Ramos (cell line): ENCODE results near the gene MRPS10.
"Not testable (repeated sequence)": the region's sequence is repeated elsewhere in the genome, so short reads cannot be mapped to it uniquely, and the experiment has no call there.

Source experiments
- in situ Hi-C: fragments of 300-500 bp; cut with MboI; formaldehyde crosslinking; loops from one replicate; pipeline ENCODE4 v1.14.3; 2022; ENCODE audit warnings: low sequenced_read_pairs; ENCODE audit not compliant: unreplicated experiment

Gene MRPS10

DNA sequence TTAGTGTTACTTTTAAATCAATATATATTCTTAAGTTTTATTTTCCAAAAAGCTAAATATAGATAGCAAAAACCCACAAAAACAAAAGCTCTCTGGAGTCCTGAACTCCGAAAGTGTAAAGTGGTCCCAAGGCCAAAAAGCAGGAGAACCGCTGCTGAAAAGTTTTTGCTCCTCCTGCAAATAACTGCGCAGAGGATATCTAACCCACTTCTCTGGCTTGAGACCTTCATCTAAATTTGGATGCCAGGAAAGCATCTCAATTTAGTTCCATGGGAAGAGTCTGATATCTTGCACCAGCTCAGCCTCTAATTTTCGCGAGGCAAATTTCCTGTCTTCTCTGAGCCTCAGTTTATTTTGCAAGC, 523 bp downstream of the MRPS10 start:
- in situ Hi-C loops: no loop called here

DNA sequence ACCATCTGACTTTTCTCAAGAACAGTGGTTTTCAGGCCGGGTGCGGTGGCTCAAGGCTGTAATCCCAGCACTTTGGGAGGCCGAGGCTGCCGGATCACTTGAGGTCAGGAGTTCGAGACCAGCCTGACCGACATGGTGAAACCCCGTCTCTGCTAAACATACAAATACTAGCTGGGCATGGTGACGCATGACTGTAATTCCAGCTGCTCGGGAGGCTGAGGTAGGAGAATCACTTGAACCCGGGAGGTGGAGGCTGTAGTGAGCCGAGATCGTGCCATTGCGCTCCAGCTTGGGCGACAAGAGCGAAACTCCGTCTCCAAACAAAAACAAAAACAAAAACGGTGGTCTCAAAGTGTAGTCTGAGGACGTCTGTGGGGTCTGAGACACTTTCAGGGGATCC, 1.2 kb downstream of the MRPS10 start:
- in situ Hi-C loops: not testable (repeated sequence)

DNA sequence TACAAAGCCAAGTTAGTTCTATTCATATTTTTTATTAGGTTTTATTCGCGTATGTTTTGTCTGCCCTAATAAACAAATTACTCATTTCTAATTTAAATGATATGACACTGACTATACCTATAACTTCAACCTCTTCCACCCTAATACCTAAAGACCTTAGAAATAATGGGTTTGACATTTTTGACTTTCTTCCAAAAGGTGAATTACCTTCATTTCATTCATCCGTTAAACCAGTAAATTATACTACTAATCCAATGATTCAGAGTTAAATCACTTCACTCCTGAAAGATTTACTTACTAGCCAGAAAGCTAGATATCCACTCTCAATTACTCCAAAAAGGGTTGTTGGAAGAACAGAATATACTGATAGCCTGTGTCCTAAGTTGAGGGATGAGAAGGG, 5.2 kb downstream of the MRPS10 start:
- in situ Hi-C loops: no loop called here

- in situ Hi-C loops: no loop called here
These were observed 5.9 kb downstream of the MRPS10 start for GRCh38 chr6:42211726-42212125.

- in situ Hi-C loops: no loop called here
These were observed 7.1 kb downstream of the MRPS10 start for GRCh38 chr6:42210551-42210950.

DNA sequence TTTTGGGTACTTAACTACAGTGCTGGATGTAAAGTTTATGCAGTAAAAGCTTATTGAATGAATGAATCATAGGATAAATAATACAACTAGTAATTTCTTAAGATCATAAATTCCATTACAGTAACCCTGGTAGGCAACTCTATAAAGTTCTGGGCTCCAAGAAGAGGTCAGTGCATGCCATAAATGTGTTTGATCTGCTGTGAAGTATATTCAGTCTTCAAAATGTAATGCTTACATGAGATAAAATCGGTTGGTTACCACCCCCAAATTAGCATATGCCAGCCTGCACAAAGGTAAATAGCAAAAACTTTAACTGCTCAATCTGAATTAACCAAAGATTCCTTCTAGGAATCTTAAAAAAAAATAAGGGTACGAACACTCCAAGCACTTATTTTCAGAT, 10.1 kb downstream of the MRPS10 start:
- in situ Hi-C loops: not testable (repeated sequence)

GRCh38 chr6:42204768-42205282, 12.8 kb downstream of the MRPS10 start:
- in situ Hi-C loops: no loop called here

DNA sequence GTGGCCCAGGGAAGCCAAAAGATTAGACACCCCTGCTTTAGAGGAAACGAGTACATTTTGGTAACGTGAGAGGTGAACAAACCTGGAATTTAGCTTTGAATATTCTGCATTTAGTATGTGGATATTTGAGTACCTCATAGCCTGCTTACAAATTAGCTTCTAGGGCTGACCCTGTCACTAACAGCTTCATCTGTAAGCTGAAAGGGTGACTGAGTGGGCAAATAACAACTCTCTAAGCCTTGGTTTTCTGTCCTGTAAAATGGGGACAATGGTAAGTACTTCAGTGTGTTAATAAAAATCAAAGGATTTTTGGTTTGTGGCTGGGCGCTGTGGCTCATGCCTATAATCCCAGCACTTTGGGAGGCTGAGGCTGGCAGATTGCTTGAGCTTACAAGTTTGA, 14.5 kb downstream of the MRPS10 start:
- in situ Hi-C loops: no loop called here

DNA sequence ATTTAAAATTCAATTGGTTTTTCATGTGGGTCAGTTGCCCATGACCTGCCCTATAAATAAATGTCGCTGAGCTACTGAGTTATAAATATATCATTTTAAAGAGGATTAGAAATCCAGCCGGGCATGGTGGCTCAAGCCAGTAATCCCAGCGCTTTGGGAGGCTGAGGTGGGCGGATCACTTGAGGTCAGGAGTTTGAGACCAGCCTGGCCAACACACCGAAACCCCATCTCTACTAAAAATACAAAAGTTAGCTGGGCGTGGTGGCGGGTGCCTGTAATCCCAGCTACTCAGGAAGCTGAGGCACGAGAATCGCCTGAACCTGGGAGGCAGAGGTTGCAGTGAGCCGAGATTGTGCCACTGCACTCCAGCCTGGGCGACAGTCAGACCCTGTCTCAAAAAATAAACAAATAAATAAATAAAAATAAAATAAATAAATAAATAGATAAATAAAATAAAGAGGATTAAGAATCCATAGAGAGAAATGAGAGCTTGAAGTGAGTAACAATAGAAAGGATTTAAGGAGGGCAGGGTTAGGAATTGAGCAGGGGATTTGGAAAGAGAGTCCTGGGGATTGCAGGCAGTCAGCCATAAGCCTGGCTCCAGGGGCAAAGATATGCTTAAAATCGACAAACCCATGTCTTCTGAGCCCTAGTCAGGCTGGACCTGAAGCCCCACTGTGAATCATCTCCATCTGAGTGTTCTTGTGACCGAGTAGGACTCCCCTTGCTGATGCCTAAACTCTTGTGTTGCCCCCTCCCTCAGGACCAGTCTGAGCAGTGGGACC, 15.3 kb downstream of the MRPS10 start:
- in situ Hi-C loops: not testable (repeated sequence)

DNA sequence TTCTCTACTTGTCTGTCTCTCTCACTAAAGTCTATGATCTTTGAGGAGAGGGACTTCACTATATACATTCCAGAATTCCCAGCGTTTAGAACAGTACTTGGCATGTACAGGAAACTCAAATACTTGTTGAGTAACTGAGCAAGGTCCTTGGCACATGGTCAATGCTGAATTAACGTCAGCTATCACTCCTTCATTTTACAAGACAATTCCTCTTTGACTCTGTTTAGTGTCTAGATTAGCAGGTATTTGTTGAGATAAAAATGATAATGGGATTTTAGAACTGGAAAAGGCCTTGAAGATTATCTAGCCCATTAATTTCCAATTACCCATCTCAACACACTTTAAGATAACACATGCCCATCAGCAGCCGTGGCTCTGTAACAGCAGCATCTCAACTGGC, 16.3 kb downstream of the MRPS10 start:
- in situ Hi-C loops: no loop called here

DNA sequence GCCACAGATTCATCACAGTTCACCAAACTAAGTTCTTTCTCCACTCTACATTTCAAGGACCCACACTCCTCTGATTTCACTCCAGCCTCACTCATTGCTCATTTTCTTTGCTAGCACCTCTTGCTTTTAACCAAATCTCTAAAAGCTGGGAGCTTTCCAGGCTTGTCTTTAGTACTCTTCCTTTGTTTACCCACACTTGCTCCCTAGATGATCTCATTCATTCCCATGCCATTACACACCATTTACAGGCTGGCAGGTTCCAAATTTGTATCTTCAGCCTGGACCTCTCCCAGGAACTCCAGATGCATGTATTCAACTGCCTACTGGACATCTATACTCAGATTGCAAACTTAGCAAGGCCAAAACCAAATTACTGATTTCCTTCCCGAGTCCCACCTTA, 17.6 kb downstream of the MRPS10 start:
- in situ Hi-C loops: no loop called here

DNA sequence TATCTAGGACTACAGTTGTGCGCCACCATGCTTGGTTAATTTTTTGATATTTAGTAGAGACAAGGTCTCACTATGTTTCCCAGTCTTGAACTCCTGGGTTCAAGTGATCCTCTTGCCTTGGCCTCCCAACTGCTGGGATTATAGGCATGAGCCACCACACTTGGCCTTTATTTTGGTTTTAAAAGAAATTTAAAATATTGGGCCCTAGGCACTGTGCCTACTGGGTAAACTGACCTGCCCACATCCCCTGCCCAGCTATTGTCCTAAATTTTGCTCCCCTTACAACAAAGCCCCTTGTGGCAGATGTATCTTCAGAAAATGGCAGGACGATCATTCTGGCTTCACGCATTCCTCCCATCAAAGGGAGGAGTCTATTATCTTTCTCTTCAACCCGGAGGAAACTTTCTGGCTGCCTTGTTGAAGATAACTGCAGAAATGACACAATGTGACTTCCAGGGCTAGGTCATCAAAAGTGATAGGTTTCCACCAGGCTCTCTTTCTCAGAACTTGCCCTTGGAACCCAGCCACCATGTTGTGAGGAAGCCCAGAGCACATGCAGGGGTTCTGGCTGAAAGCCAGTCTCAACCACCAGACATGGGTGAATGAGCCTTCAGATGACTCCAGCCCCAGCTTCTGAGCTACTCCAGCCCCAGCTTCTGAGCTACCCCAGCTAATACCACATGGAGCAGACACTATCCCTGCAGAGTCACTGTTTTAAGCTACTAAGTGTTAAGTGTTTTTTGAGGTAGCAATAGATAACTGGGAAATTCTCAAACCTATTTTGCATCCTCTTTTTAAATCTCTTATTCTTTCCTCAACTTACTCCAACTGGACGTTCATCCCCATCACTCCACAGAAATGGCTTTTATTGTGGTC, 18.3 kb downstream of the MRPS10 start:
- in situ Hi-C loops: no loop called here

- in situ Hi-C loops: no loop called here
These were observed 19.9 kb downstream of the MRPS10 start for GRCh38 chr6:42197555-42198362.

- in situ Hi-C loops: no loop called here
These were observed 22.2 kb downstream of the MRPS10 start for GRCh38 chr6:42195415-42195814.

DNA sequence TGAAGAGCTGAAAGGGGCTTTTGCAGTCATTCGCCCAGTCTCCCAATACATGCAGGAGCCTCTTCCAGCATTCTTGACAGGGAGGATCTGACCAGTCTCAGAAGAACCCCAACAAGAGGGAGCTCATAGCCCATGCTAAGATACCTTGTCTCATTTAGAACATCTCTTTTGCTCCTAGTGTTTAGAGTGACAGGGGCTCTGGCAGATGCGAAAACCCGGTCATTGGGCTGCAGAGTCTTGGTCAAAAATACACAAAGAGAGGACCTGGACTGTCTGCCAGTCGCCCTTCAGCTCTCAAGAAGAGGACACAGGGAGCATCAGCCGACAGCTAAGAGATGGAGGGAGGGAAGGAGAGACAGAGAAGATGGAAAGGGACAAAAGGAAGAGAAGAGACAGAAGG, 23.6 kb downstream of the MRPS10 start:
- in situ Hi-C loops: no loop called here

- in situ Hi-C loops: no loop called here
These were observed 24.2 kb downstream of the MRPS10 start for GRCh38 chr6:42193491-42193894.

DNA sequence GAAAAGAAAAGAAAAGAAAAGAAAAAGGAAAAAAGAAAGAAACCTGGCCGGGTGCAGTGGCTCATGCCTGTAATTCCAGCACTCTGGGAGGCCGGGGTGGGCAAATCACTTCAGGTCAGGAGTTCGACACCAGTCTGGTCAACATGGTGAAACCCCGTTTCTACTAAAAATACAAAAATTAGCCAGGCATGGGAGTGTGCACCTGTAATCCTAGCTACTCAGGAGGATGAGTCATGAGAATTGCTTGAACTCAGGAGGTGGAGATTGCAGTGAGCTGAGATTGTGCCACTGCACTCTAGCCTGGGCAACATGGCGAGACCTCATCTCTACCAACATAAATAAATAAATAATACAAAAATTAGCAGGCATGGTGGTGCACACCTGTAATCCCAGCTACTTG, 25.3 kb downstream of the MRPS10 start:
- in situ Hi-C loops: not testable (repeated sequence)

DNA sequence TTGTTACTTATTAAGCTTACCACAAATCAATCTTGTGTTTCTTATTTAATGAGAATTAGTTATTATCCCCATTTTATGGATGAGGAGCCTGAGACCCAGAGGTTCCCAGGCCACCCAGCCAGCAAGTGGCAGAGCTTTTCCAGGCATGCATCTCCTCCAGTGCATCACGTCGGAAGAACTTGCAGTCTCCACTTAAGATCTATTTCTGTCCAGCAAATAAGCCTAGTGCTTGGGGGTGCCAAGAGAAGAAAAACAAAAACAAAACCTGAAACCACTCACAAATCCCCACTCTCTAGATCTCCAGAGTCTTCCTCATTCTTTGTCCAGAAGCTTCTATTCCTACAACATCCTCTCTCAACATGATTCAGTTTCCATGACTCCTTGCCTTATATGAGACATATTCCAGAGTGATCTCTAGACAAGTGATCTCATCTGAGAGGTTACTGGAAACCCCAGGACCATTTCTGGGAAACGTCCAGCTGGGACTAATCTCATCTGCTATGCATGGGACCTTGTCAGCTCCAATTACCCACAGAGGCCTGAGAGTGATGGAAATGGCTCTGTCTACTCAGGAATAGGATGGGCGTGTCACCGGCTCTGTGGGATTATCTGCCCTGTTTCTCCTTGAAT, 27.0 kb downstream of the MRPS10 start:
- in situ Hi-C loops: no loop called here

DNA sequence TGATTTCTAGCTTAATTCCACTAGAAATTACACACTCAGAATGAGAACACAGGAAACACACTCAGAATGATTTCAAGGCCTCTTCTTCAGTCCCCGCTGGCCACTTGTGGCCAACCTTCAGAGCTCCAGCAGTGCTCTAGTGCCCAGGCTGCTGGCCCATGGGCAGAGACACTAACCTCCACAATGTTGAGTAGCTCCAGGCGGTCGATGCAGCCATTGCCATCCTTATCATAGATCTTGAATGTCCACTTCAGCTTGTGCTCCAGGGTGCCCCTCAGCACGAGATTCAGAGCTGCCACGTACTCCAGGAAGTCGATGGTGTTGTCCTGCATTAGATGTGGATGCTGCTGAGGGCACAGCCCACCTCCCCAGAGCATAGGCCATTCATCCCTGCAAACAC, 29.3 kb downstream of the MRPS10 start:
- in situ Hi-C loops: no loop called here

- in situ Hi-C loops: no loop called here
These were observed 32.1 kb downstream of the MRPS10 start for GRCh38 chr6:42185597-42185996.
